Measurements from ENCODE around the gene PNPO. TPM values are rescaled to one million over a fixed set of nuclear protein-coding genes. Genes with fewer than 3 reads are reported as not detected.

Gene PNPO
- polyA plus RNA-seq, 1 of the 3 experiments (the other 2 are of a cell fraction) = 26.1 TPM

GRCh38 chr17:47955497-47956461 is 14.4 kb downstream of the PNPO start:
- CTCF ChIA-PET = interaction anchor here (0.7 to 41.6 kb wide), 9 partner anchors 1 to 923 kb away, joined by 3 to 1216 read pairs (median 5); partner anchors contain the start of genes CDK5RAP3, LRRC46, MRPL10 and PNPO
- Histone ChIP-seq H4K20me1 (ENCODE audit: insufficient read depth) (no peaks in the 10 kb centered on the region), H3K9me2 (no peaks in the 10 kb centered on the region), H3F3A (replicated peaks; ENCODE audit: insufficient read depth) (no peaks in the 10 kb centered on the region), H3K9ac (no peak overlapping the region), H3K4me2 (no peak overlapping the region), H3K4me1 (ENCODE audit: control insufficient read depth in 1 of 2, insufficient read depth in 2 of 2, low read depth in 1 of 2, low read length in 1 of 2) (peaks cover 0 to 10% of the 10 kb centered on the region in 2 experiments; a peak in 3 of 4 replicates), H3K27ac (ENCODE audit: low read depth in 2 of 2, low read length in 1 of 2) (no peak overlapping the region), H3K4me3 (ENCODE audit: low read depth in 2 of 2, low read length in 1 of 2) (no peak overlapping the region), H3K27me3 (ENCODE audit: insufficient read depth) (no peaks in the 10 kb centered on the region), H2AFZ (ENCODE audit: low read depth) (no peak overlapping the region), H3K36me3 (replicated peaks in 1 of 2; ENCODE audit: control insufficient read depth in 1 of 2, insufficient read depth in 2 of 2, low read length in 1 of 2) (no peaks in the 10 kb centered on the region), H3K79me2 (ENCODE audit: insufficient read depth) (no peaks in the 10 kb centered on the region), H3K9me3 (no peaks in the 10 kb centered on the region)
- WGBS (ENCODE audit: low lambda C conversion rate) = 88% methylated on average over 7 of the region's 7 CpGs
- TF ChIP-seq POLR2AphosphoS5 (IDR thresholded peaks at IDR 0.05; ENCODE audit: low read depth, low read length) = no peak
- no peak for TF ChIP-seq USF2 (IDR thresholded peaks at IDR 0.05; ENCODE audit: borderline replicate concordance, low read depth, low read length)
- TF ChIP-seq EP300 (IDR thresholded peaks at IDR 0.05; ENCODE audit: borderline replicate concordance in 1 of 2, low read depth in 1 of 2, low read length in 1 of 2) = no peak
- TF ChIP-seq SMC3 (IDR thresholded peaks at IDR 0.05; ENCODE audit: low read depth, low read length) = no peak
- TF ChIP-seq NFIC (IDR thresholded peaks at IDR 0.05; ENCODE audit: borderline replicate concordance) = no peak
- TF ChIP-seq YY1 (IDR thresholded peaks at IDR 0.05; ENCODE audit: low read depth) = no peak
- no peak for TF ChIP-seq ZBTB33 (IDR thresholded peaks at IDR 0.05; ENCODE audit: borderline replicate concordance, low read depth)
- no peak for TF ChIP-seq TCF12 (IDR thresholded peaks at IDR 0.05)
- TF ChIP-seq IRF3 (IDR thresholded peaks at IDR 0.05; ENCODE audit: low read depth, low read length) = no peak
- TF ChIP-seq RAD21 (IDR thresholded peaks at IDR 0.05; ENCODE audit: low read length) = no peak
- no peak for TF ChIP-seq NRF1 (IDR thresholded peaks at IDR 0.05; ENCODE audit: low read depth, low read length)
- TF ChIP-seq MXI1 (IDR thresholded peaks at IDR 0.05; ENCODE audit: low read depth, low read length) = no peak
- no peak for TF ChIP-seq GATA2 (CRISPR knock-in tag; IDR thresholded peaks at IDR 0.05)
- TF ChIP-seq GABPA (IDR thresholded peaks at IDR 0.05; ENCODE audit: low read depth) = no peak
- TF ChIP-seq REST (IDR thresholded peaks at IDR 0.05; ENCODE audit: low read depth, low read length) = no peak
- DNase-seq = no peak
- POLR2A ChIA-PET = interaction anchor here (0.6 to 0.7 kb wide), 2 partner anchors 9 to 15 kb away, joined by 3 to 4 read pairs; no protein-coding TSS in a partner anchor
